Raji (cell line): Measurements from ENCODE around the gene PLIN3.
A peak's percentile ranks its signal among the peaks of the same experiment; 100 is the strongest.

Experiments
- POLR2A ChIP-seq: IDR thresholded peaks from 2 replicates; pipeline ENCODE4 v1.6.1; 2011; ENCODE audit warnings: low read depth, low read length, control low read depth; ENCODE audit not compliant: insufficient read depth

Gene PLIN3

GRCh38 chr19:4859697-4860096, 7.8 kb downstream of the PLIN3 start:
- no peak for TF ChIP-seq POLR2A

GRCh38 chr19:4852484-4852883, 15.0 kb downstream of the PLIN3 start:
- no peak for TF ChIP-seq POLR2A

GRCh38 chr19:4851551-4852290, 15.7 kb downstream of the PLIN3 start:
- TF ChIP-seq POLR2A: no peak

DNA sequence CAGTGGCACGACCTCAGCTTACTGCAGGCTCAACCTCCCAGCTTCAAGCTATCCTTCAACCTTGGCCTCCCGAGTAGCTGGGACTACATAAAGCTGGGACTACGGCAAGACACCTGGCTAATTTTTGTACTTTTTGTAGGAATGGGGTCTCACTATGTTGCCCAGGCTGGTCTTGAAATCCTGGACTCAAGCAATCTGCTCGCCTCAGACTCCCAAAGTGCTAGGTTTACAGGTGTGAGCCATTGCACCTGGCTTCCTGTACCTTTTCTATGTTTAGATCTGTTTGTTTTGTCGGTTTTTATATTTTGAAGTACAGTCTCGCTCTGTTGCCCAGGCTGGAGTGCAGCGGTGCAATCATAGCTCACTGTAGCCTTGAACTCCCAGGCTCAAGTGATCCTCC, 18.4 kb downstream of the PLIN3 start:
- TF ChIP-seq POLR2A: no peak

DNA sequence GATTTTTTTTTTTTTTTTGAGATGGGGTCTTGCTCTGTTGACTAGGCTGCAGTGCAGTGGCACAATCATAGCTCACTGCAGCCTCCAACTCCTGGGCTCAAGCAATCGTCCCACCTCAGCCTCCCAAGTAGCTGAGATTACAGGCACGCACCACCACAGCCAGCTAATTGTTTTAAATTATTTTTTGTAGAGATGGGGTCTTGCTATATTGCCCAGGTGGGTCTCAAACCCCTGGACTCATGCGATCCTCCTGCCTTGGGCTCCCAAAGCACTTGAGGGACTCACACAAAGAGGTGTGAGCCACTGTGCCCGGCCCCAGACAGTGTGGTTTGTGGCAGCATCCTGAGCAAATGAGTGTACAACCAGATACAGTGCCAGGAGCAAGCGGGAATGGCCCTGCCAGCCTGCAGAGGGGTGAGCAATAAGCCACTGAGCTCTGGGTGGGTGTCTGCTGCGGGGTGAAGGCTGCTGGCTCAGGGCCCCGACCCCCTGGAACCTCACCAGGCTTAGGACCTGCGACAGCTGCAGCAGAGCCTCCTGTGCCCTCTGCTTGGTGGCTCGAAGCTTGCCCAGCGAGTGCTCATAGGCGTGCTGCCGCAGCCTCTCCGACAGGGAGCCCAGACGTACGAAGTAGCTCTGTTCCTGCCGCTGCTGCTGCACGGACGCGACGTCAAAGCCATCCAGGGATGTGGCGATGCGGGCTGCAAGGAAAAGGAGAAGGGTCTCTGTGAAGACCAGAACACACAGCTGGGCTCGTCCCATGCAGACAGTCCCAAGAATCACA, 20.1 kb downstream of the PLIN3 start:
- no peak for TF ChIP-seq POLR2A

DNA sequence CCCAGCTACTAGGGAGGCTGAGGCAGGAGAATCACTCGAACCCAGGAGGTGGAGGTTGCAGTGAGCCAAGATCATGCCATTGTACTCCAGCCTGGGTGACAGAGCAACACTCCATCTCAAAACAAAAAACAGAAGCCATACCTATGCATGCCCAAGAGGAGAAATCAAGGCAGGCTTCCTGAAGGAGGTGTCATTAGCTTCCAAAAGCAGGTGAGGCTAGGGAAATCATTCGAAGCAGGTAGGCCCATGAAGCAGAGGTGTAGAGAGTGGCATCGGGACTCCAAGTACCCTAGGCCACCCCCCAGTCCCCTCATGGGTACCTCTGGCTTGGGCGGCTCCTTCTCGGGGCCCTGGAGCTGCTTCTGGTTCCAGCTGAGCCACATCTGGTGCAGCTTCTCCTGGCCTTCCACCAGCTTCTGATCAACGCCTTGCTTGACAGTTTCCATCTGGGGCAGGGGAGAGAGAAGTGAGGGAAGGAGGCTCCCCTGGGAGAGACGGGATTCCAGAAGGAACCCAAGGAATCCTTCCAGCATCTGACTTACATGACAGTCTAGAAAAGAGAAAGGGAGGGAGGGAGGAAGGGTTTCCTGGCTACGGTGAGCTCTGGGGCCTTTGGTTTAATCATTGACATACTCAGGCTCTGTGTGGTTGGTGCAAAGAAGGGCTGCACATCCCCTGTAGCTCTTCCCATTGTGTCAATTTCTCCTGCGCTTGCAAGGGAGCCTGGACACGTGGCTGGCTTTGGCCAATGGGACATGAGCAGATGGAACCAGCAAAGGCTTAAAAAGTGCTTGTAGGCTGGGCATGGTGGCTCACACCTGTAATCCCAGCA, 22.9 kb downstream of the PLIN3 start:
- TF ChIP-seq POLR2A: no peak

DNA sequence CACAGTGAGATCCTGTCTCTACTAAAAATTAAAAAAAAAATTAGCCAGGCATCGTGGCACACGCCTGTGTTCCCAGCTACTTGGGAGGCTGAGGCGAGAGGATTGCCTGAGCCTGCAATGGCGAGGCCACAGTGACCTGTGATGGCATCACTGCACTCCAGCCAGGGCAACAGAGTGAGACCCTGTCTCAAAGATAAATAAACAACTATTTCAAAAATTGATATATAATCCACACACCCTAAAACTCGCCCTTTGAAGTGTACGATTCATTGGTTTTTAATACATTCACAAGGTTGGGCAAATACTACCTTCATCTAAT, 23.9 kb downstream of the PLIN3 start:
- TF ChIP-seq POLR2A: no peak

GRCh38 chr19:4839192-4839591, 28.3 kb downstream of the PLIN3 start:
- TF ChIP-seq POLR2A: no peak

GRCh38 chr19:4832776-4833175, 34.7 kb downstream of the PLIN3 start:
- no peak for TF ChIP-seq POLR2A

GRCh38 chr19:4831304-4831978, 36.0 kb downstream of the PLIN3 start, which contains the start of gene TICAM1:
Gene TICAM1, minus strand, starts transcription at chr19:4831712. Its CDS starts 13,335 bp downstream, at chr19:4818377.
- peak; percentile 75 for TF ChIP-seq POLR2A

DNA sequence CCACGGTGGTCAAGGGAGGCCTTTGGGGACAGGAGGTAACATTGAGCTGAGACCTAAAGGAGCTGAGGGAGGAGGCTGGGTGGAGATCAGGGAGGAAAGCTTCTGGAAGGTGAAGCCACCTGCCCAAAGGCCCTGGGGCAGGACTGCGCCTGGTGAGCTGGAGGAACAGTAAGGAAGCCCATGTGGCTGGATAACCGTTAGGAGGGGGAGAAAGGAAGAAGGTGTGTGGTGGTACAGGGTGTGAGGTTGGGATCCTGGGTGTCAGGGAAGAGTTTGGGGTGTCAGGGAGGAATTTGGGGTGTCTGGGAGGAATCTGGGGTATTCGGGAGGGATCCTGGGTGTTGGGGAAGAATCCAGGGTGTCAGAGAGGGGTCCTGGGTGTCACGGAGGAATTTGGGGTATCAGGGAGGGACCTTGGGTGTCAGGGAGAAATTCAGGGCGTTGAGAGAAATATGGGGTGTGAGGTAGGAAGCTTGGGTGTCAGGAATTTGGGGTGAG, 36.6 kb downstream of the PLIN3 start:
- TF ChIP-seq POLR2A: no peak

- no peak for TF ChIP-seq POLR2A
Observed at GRCh38 chr19:4830332-4830731, 37.1 kb downstream of the PLIN3 start.

DNA sequence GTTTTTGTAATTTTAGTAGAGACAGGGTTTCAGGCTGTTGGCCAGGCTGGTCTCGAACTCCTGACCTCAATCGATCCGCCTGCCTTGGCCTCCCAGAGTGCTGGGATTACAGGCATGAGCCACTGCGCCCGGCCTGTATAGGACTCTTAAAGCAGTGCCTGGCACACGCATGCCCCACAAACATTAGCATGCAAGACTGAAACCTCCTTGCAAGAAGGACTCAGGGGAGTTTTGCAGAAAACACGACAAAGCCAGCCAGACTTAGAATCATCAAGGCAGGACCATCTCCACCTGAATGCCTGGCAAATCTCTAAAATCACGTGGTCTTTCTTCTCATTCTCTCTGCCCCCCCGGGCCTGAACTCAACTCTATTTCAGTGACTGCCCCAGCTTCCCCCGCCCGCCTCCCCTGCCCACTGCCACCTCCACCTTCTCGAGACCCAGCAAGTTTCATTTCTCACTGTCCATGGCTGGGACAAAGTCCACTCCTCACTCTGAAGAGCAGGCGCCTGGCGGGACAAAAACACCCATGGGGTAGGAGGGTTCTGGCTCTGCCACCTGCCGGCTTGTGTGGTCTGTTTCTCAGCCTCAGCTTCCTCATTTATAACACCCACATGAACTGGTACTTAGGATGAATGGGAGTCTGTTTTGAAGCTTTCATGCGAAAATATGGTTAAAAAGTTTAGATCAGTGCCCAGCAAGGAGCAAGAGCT, 38.3 kb downstream of the PLIN3 start:
- TF ChIP-seq POLR2A: no peak

DNA sequence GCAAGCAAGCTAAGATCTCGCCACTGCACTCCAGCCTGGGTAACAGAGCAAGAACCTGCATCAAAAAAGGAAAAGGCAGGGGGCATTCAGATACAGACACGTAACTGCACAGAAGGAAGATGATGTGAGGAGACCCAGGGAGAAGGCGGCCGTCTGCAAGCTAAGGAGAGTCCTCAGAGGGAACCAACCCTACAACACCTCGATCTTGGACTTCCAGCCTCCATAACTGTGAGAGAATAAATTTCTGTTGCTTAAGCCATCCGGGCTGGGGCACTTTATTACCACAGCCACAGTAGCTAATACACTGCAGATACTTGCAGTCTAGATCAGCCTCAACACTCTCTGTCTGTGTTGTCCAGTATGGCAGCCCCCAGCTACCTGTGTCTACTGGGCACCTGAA, 43.9 kb downstream of the PLIN3 start:
- no peak for TF ChIP-seq POLR2A

- no peak for TF ChIP-seq POLR2A
Observed at GRCh38 chr19:4821265-4821664, 46.2 kb downstream of the PLIN3 start.
